HG03521 (cell line): Measurements from ENCODE around the gene PDCD1.

Experiments used
- ATAC-seq: cut with Tn5 transposase; IDR thresholded peaks from one replicate; pipeline ENCODE4 v1.9.1; 2021; ENCODE audit warnings: mild to moderate bottlenecking, moderate library complexity; ENCODE audit not compliant: unreplicated experiment

The PDCD1 gene

DNA sequence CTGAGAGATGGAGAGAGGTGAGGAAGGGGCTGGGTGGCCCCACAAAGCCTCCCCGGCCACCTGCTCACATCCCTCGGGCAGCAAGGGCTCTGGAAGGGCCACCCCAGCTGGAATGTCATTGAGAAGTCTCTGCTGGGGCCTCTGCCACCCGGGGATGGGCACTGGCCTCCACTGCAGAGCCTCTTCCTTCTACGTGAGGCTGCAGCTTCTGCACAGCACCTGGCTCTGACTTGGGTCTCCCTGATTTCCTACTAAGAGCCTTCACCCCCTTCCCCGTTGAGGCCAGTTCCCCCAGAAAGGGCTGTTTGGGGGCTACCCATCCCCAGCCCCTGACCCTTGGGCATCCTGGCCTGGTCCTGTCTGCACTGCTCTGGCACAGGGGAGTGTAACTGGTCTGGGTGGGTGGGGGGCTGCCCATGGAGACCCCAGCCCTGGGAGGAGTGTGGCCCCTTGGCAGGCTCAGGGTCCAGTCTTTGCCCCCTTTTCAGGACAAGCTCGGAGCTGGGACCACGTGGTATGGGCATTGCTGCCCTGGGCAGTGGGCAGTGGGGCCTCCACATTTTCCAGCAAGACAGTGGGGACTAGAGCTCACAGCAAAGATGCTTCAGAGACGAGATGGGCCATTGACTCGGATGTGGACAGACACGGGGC is 5.6 kb downstream of the PDCD1 start:
- ATAC-seq = no peak

- no peak for ATAC-seq
Measured at GRCh38 chr2:241852116-241852980, 6.3 kb downstream of the PDCD1 start.

- ATAC-seq = no peak
Measured at GRCh38 chr2:241851325-241852115, 7.2 kb downstream of the PDCD1 start.

DNA sequence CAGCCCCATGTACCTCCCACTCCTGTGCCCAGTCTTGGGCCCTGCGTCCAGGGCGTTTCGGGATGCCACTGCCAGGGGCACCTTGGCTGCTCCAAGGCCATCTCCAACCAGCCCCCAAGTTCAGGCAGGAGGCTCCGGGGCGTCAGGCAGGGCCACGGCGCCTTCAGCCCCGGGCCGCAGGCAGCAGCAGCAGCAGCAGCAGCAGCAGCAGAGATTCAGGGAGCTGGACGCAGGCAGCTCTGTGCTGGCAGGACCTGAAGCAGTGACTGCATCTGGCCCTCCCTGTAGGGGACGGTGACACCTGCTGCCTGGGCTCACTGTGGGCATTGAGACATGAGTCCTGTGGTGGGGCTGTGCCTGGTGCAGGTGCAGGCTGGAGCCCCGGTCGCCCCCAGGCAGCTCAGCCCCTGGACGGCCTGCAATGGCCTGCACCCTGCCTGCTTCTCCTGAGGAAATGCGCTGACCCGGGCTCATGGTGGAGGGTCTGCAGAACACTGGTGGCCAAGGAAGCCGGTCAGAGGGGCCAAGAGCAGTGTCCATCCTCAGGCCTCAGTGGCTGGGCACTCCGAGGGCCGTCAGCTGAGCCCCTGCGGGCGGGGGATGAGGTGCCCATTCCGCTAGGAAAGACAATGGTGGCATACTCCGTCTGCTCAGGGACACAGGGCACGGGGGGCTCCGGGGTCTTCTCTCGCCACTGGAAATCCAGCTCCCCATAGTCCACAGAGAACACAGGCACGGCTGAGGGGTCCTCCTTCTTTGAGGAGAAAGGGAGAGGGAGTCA is 8.0 kb downstream of the PDCD1 start:
- no peak for ATAC-seq

- no peak for ATAC-seq
Measured at GRCh38 chr2:241849616-241850543, 8.8 kb downstream of the PDCD1 start.

DNA sequence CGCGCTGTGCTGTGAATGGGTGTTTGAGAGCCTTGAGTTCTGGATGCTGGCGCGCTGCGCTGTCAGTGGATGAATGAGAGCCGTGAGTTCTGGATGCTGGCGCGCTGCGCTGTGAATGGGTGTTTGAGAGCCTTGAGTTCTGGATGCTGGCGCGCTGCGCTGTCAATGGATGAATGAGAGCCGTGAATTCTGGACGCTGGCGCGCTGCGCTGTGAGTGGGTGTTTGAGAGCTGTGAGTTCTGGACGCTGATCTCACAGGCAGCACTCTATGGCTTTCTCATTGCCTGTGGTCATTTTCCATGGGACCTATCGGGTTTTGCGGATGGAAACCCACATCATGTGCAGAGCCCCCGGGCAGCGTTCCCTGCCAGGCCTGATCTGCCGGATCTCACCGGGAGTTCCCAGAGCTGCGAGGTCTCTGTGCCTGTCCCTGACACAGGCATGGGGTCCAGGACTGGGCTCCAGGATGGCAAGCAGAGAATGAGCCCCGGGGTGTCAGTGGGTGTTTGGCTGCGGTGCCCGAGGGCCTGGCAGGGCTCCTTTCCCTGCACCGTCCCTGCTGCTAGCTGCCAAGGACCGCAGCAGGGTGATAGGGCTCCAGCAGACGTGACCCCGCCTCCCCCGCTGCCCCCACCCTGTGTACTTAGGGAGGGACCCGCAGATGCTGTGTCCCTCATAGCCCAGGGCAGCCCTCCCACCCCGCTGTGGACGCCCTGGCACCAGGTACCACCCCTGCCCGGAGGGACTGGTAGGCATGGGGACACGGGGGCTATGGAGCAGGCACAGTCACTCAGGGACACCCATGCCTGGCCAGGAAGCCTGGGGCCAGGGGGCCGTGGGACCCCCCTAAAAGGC is 9.7 kb downstream of the PDCD1 start:
- ATAC-seq = no peak

DNA sequence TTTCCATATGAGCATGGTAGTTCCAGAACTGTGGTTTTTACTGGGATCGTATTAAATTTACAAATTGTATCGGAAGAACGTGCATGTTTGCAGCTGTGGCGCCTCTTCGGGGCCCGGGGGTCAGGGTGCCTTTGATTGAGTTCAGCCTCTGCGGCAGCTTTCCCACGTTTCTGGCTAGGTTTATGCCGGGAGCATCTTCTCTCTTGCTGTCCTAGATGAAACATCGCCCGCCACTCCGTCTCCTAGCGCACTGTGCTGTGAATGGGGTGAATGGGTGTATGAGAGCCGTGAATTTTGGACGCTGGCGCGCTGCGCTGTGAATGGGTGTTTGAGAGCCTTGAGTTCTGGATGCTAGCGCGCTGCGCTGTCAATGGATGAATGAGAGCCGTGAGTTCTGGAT is 12.3 kb downstream of the PDCD1 start:
- ATAC-seq = no peak

DNA sequence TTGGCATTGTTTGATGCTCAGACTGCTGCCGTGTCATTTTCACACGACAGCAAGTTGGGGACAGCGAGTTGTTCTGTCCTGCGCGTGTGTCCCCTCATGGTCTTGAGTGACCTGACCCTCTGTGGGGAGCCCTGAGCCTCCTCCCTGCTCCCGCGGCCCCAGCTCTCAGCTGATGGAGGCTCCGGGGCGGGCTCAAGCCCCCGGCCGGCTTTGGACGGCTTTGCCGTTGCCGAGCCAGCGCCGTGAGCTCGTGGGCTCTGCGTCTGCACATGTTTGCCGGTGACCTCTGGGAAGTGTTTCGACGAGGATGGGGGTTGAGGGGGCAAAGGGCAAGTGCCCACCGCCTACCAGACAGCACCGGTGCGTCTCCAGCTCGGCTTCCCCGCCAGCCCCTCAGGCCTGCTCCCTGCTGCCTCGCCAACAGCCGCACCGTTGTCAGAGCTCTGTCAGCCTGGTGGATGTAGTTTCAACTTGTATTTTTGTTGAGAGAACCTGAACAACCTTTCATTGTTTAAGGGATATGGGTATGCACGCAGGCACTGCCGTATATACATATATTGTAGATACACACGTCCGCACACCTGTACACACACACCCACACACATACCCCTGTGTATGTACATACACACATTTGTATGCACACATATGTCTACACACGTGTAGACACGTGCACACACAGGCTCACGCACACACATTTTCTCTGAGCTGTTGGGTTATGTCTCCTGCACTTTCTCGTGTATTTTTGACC is 13.7 kb downstream of the PDCD1 start:
- ATAC-seq = no peak

DNA sequence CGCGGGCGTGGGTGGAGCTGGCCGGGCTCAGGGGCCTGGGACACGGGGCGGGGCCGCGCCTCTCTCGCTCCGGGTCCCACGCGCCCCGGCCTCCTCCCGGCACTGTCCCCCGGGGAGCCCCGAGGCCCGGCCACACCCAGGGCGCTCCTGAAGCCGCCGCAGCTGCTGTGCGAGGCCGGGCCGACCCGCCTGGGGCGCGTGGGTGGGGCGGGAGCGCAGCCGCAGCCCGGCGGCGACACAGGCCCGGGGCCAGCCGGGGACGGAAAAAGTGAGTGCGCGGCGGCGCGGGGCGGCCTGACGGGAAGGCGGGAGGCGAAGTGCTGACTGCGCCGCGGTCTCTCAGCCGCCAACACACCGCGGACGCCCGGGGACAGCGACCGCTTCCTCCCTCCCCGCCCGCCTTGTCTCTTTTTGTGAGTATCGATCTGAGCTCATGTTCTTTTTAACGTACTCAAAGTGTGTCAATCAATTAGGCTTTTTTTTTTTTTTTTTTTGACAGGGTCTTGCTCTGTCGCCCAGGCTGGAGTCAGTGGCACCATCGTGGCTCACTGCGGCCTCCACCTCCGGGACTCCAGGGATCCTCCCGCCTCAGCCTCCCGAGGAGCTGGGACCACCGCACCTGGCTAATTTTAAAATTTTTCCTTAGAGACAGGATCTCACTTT is 14.5 kb downstream of the PDCD1 start:
- peak; percentile 53 for ATAC-seq

GRCh38 chr2:241843321-241844065 is 15.2 kb downstream of the PDCD1 start:
- no peak for ATAC-seq

- no peak for ATAC-seq
Measured at GRCh38 chr2:241842620-241843211, 16.0 kb downstream of the PDCD1 start.

- ATAC-seq = no peak
Measured at GRCh38 chr2:241842067-241842415, 16.7 kb downstream of the PDCD1 start.

- ATAC-seq = no peak
Measured at GRCh38 chr2:241841181-241842066, 17.3 kb downstream of the PDCD1 start.

GRCh38 chr2:241837197-241837965 is 21.3 kb downstream of the PDCD1 start:
- no peak for ATAC-seq

DNA sequence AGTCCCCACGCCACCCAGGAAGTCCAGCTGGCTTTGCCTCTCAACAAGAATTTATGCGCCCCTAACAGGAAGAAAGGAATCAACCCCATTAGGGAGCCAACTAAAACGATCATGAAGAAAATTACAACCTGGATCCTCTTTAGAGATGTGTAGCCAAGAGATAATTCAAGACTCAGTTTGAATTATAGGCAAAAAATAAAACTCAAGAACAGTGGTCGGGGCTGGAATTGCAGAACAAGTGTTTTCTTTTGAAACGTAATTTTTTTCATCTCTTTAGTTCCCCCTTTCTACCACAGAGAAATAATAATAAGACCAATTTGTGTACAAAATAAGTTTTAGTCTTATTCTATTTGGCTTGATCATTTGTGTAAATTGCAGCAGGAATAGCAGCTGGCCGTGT is 22.4 kb downstream of the PDCD1 start:
- no peak for ATAC-seq
